GM12878 (cell line): ENCODE measurements around the gene RNF186. TPM values are rescaled to one million over a fixed set of nuclear protein-coding genes. Genes with fewer than 3 reads are reported as not detected.

Experiments used
- ATAC-seq: fragments of 200-7000 bp; cut with Tn5 transposase; 3 replicates; pipeline ENCODE4 v1.9.1; 2020; ENCODE audit warnings: mild to moderate bottlenecking, moderate library complexity
- BruUV-seq: library from RNA; stranded (reverse); fragments of 400-500 nt; replicated peaks from 2 replicates; lab custom pipeline; 2021; lab: Mats Ljungman, UMichigan
- CTCF ChIA-PET: fragments of 300-600 bp; sonication (Branson Sonifier 250); formaldehyde crosslinking; extraction: SDS; loops from one replicate; lab custom pipeline; 2021; ENCODE audit warnings: inconsistent platforms; lab: Yijun Ruan, JAX
- POLR2A ChIA-PET: fragments of 350-600 bp; formaldehyde crosslinking; extraction: SDS; loops from one replicate; lab custom pipeline; 2021; ENCODE audit warnings: inconsistent platforms; lab: Charles Lee
- RAD21 ChIA-PET: fragments of 300-600 bp; sonication (Branson Sonifier 250); formaldehyde crosslinking; loops from one replicate; lab custom pipeline; 2023; ENCODE audit warnings: antibody characterized with exemption; ENCODE audit not compliant: unreplicated experiment; lab: Charles Lee
- SMC1A ChIA-PET: fragments of 300-600 bp; sonication (Branson Sonifier 250); formaldehyde crosslinking; loops from one replicate; lab custom pipeline; 2023; ENCODE audit not compliant: unreplicated experiment, uncharacterized antibody; lab: Charles Lee
- DNase-seq: peaks from one replicate; pipeline ENCODE4 v3.0.0-alpha.2; 2011; ENCODE audit warnings: low read depth, low spot score
- FAIRE-seq: peaks from 3 replicates; lab custom pipeline; 2011; peaks lifted over from hg19 to GRCh38; lab: Jason Lieb, UNC
- H2AFZ ChIP-seq: 2 replicates; pipeline ENCODE4 v1.6.0; 2011; ENCODE audit warnings: low read depth, low read length, control low read depth; ENCODE audit not compliant: control insufficient read depth
- H3K27ac ChIP-seq: 2 replicates; pipeline ENCODE4 v1.5.1; 2011; ENCODE audit warnings: control low read depth; ENCODE audit not compliant: control insufficient read depth, insufficient read depth
- H3K27me3 ChIP-seq, 2 experiments: replicated peaks in 1 of 2; 2 replicates each; pipeline versions ENCODE4 v1.6.0 to v1.6.1; 2011; ENCODE audit warnings: low read length in 1 of 2; ENCODE audit not compliant: control insufficient read depth in 2 of 2, insufficient read depth in 2 of 2
- H3K36me3 ChIP-seq, 2 experiments: 2 replicates each; pipeline ENCODE4 v1.5.1; 2011; ENCODE audit warnings: low read length in 1 of 2; ENCODE audit not compliant: control insufficient read depth in 2 of 2, insufficient read depth in 2 of 2
- H3K4me1 ChIP-seq: 2 replicates; pipeline ENCODE4 v1.6.1; 2011; ENCODE audit warnings: mild to moderate bottlenecking, low read length, moderate library complexity, mixed read lengths; ENCODE audit not compliant: control insufficient read depth, insufficient read depth
- H3K4me2 ChIP-seq: 2 replicates; pipeline ENCODE4 v1.6.0; 2011; ENCODE audit warnings: control low read depth; ENCODE audit not compliant: control insufficient read depth, insufficient read depth
- H3K4me3 ChIP-seq: fragments of 200-600 bp; sonication (generic); 2 replicates; pipeline ENCODE4 v1.5.1; 2016
- H3K79me2 ChIP-seq: 2 replicates; pipeline ENCODE4 v1.6.0; 2011; ENCODE audit warnings: low read length; ENCODE audit not compliant: control insufficient read depth, insufficient read depth
- H3K9ac ChIP-seq: 2 replicates; pipeline ENCODE4 v1.8.0; 2011; ENCODE audit warnings: low read length, control low read depth, mixed read lengths; ENCODE audit not compliant: control insufficient read depth, insufficient read depth
- H3K9me3 ChIP-seq: replicated peaks from 3 replicates; pipeline ENCODE4 v1.5.1; 2011; ENCODE audit warnings: mild to moderate bottlenecking, low read length; ENCODE audit not compliant: control insufficient read depth, insufficient read depth
- H4K20me1 ChIP-seq: 2 replicates; pipeline ENCODE4 v1.6.0; 2011; ENCODE audit not compliant: control insufficient read depth, insufficient read depth
- DPF2 ChIP-seq: fragments of 450-650 bp; IDR thresholded peaks from 2 replicates; pipeline ENCODE4 v1.6.1; 2017; ENCODE audit warnings: mild to moderate bottlenecking
- EGR1 ChIP-seq, 2 experiments: IDR thresholded peaks; 1 replicate in 1 of 2; 2 replicates in 1 of 2; pipeline ENCODE4 v1.6.1; 2011 to 2012; ENCODE audit warnings: low read depth in 2 of 2, low read length in 2 of 2, borderline replicate concordance in 1 of 2, mild to moderate bottlenecking in 1 of 2, moderate library complexity in 1 of 2
- ELK1 ChIP-seq: IDR thresholded peaks from 2 replicates; pipeline ENCODE4 v1.6.1; 2012; ENCODE audit warnings: low read depth, low read length, improper control_type of control experiment
- ESRRA ChIP-seq: IDR thresholded peaks from 2 replicates; pipeline ENCODE4 v1.6.1; 2012; ENCODE audit warnings: mild to moderate bottlenecking, low read length, improper control_type of control experiment
- LARP7 ChIP-seq: fragments of 450-650 bp; IDR thresholded peaks from 2 replicates; pipeline ENCODE4 v1.6.1; 2017; ENCODE audit warnings: mild to moderate bottlenecking
- MTA2 ChIP-seq: fragments of 450-650 bp; IDR thresholded peaks from 2 replicates; pipeline ENCODE4 v1.6.1; 2016; ENCODE audit warnings: low read depth, mild to moderate bottlenecking, moderate library complexity
- MTA3 ChIP-seq: IDR thresholded peaks from 2 replicates; pipeline ENCODE4 v1.6.1; 2012; ENCODE audit warnings: low read length, inconsistent platforms, borderline replicate concordance
- NFYB ChIP-seq: IDR thresholded peaks from 2 replicates; pipeline ENCODE4 v1.6.1; 2011; ENCODE audit warnings: low read depth, mild to moderate bottlenecking, low read length, improper control_type of control experiment, moderate library complexity; ENCODE audit not compliant: insufficient read depth
- NR2C1 ChIP-seq: fragments of 450-650 bp; IDR thresholded peaks from 2 replicates; pipeline ENCODE4 v1.6.1; 2017; ENCODE audit warnings: antibody characterized with exemption, mild to moderate bottlenecking, moderate library complexity
- NR2F1 ChIP-seq: fragments of 450-650 bp; conservative IDR thresholded peaks from 2 replicates; pipeline ENCODE4 v1.6.1; 2017; ENCODE audit warnings: mild to moderate bottlenecking
- PML ChIP-seq: IDR thresholded peaks from 2 replicates; pipeline ENCODE4 v1.6.1; 2012; ENCODE audit warnings: low read length, inconsistent platforms
- RAD51 ChIP-seq: fragments of 450-650 bp; IDR thresholded peaks from 2 replicates; pipeline ENCODE4 v1.6.1; 2016; ENCODE audit warnings: moderate library complexity, mild to moderate bottlenecking, inconsistent platforms
- SMAD5 ChIP-seq: IDR thresholded peaks from 2 replicates; pipeline ENCODE4 v1.6.1; 2016; ENCODE audit warnings: antibody characterized with exemption, low read depth
- SMARCA5 ChIP-seq: fragments of 450-650 bp; IDR thresholded peaks from 2 replicates; pipeline ENCODE4 v1.6.1; 2017; ENCODE audit warnings: mild to moderate bottlenecking
- YY1 ChIP-seq: IDR thresholded peaks from 2 replicates; pipeline ENCODE4 v1.6.1; 2011; ENCODE audit warnings: low read depth, mild to moderate bottlenecking, low read length
- ZNF687 ChIP-seq: fragments of 450-650 bp; IDR thresholded peaks from 2 replicates; pipeline ENCODE4 v1.6.1; 2017; ENCODE audit warnings: mild to moderate bottlenecking, moderate library complexity
- WGBS: methylation state at CpG from one replicate; pipeline ENCODE4 v1.1.6; 2016; ENCODE audit warnings: low lambda C conversion rate; ENCODE audit not compliant: insufficient replicate concordance, insufficient coverage; ENCODE audit errors: missing lambda C conversion rate; 5-methylcytosine and 5-hydroxymethylcytosine counted together
- in situ Hi-C: fragments of 300-500 bp; cut with MboI; formaldehyde crosslinking; loops from 9 replicates; pipeline ENCODE4 v1.14.3; 2018; ENCODE audit warnings: mixed read lengths
- intact Hi-C: fragments of 100-400 bp; cut with micrococcal nuclease; formaldehyde crosslinking; loops from one replicate; pipeline ENCODE4 v1.14.2; 2022; ENCODE audit not compliant: unreplicated experiment
- polyA plus RNA-seq, 11 experiments: library from polyadenylated mRNA; depleted of rRNA in 4 of 11; unstranded in 6 of 11; stranded (reverse) in 5 of 11; fragments of >200 nt; fragmentation: Nextera tagmentation in 4 of 11; fragmentation: Illumina TruSeq in 1 of 11; extraction: Ambion mirVana in 4 of 11; extraction: Trizol in 1 of 11; gene quantifications; 1 replicate in 1 of 11; 2 replicates in 10 of 11; pipeline versions ENCODE4 v1.2.1 to v1.2.3, GENCODE V29; 2011 to 2016; ENCODE audit warnings: inconsistent platforms in 2 of 11, missing spikeins in 2 of 11, low read depth in 1 of 11
- total RNA-seq, 4 experiments: library from RNA; depleted of rRNA in 3 of 4; stranded (reverse); fragments of >200 nt in 3 of 4; fragmentation: Illumina TruSeq in 1 of 4; extraction: Trizol in 1 of 4; gene quantifications; 2 replicates each; pipeline versions ENCODE4 v1.2.1 to v1.2.3, GENCODE V29; 2013 to 2021
- TF ChIP-seq, protein P1 (sequence below): fragments of 450-650 bp; conservative IDR thresholded peaks from 2 replicates; pipeline ENCODE4 v1.6.1; 2017; ENCODE audit warnings: mild to moderate bottlenecking, moderate library complexity

The RNF186 gene
- total and polyA plus RNA-seq, 10 of the 15 experiments (the other 5 are each of a cell fraction or from before 2014, with no cell fraction given): not detected

DNA sequence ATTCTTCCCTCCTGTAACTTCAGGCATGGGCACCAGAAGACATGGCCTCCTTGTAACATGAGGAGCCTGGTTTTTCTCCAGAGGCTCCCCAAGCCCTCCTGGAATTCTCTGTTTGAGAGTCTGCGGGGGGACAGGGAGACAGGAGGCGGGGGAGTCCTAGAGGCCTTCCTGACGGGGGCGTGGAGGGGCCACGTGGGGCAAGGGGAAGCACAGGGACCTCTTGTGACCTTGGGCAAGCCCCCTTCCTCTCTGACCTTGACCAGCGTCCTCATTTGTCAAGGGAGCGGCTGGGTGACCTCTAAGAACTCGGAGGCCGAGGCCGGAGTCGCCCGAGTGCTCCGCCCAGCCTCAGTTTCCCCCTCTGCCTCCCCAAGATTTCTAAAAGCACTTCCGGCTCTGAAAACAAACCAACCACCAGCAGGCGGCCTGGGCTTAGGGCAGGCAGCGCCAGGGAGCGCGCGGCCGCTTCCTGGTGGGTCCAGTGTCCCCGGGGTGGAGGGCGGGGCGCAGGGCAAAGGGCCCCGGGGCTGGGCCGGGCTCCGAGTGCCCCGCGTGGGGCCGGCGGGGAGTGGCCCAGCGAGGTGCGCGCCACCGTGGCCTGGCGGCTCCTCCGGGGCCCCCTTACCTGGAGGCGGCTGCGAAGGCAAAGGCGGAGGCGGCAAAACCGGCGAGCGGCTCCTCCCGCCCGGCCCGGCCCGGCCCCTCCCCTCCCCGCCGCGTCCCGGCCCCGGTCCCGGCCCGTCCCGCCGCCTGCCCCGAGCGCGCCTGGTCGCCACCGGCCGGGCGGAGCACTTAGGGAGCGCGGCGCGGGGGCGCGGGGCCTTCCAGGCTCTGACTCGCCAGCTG lies 15.6 kb downstream of the RNF186 start, which contains the start of gene TMCO4:
TSS of gene TMCO4 (minus strand) at position 687 of the 846 bp plus-strand sequence. CDS start 19,158 bp downstream, outside the sequence.
- H4K20me1 ChIP-seq: no peaks in the 10 kb centered on the region
- H2AFZ ChIP-seq: peak within 1 kb of the TSS; percentile 92
- peak; percentile 92 for ATAC-seq
- POLR2A ChIA-PET: no interaction called here
- RAD21 ChIA-PET: no interaction called here
- H3K27ac ChIP-seq: peak within 1 kb of the TSS; percentile 84
- CTCF ChIA-PET: interaction anchor here (1.1 to 1.5 kb wide), 4 partner anchors 10 to 84 kb away, joined by 3 to 8 read pairs (median 5); no protein-coding TSS in a partner anchor
- intact Hi-C loops: no loop called here
- no peaks in the 10 kb centered on the region for H3K36me3 ChIP-seq
- H3K79me2 ChIP-seq: peaks cover 4% of the 10 kb centered on the region
- H3K27me3 ChIP-seq: no peaks in the 10 kb centered on the region
- H3K4me1 ChIP-seq: peaks cover 8% of the 10 kb centered on the region
- FAIRE-seq: no peak
- in situ Hi-C loops: no loop called here
- H3K9me3 ChIP-seq: no peaks in the 10 kb centered on the region
- no TSS peak for BruUV-seq
- no peak for DNase-seq
- WGBS: under 1% methylated on average over 20 of the region's 70 CpGs
- peak within 1 kb of the TSS; percentile 78 for H3K4me3 ChIP-seq
- SMC1A ChIA-PET: no interaction called here
- H3K4me2 ChIP-seq: peak within 1 kb of the TSS; percentile 98
- H3K9ac ChIP-seq: peak within 1 kb of the TSS; percentile 83
- TF ChIP-seq RAD51 (peak; percentile 64; the same call in 1 of the 2 replicates), YY1 (peak; percentile 6; the same call in 1 of the 2 replicates), PML (no peak), SMARCA5 (peak; percentile 21; the same call in 1 of the 2 replicates), NFYB (no peak), ESRRA (peak; percentile 82; the same call in 1 of the 2 replicates), LARP7 (0 out of 2 replicates have a peak, but pooled peaks have one; percentile 57), ZNF687 (peak; percentile 72; the same call in 1 of the 2 replicates), DPF2 (0 out of 2 replicates have a peak, but pooled peaks have one; percentile 17), ELK1 (0 out of 2 replicates have a peak, but pooled peaks have one; percentile 32), EGR1 (IDR thresholded peaks at IDR 0.05; ENCODE audit: borderline replicate concordance in 1 of 2, low read depth in 2 of 2, low read length in 2 of 2) (peak in 1 of 2 experiments; percentile 64; a peak in 1 of 3 replicates), SMAD5 (no peak), MTA3 (no peak), NR2C1 (0 out of 2 replicates have a peak, but pooled peaks have one; percentile 13), MTA2 (0 out of 2 replicates have a peak, but pooled peaks have one; percentile 12), NR2F1 (peak; percentile 91)
- TF ChIP-seq, protein P1, sequence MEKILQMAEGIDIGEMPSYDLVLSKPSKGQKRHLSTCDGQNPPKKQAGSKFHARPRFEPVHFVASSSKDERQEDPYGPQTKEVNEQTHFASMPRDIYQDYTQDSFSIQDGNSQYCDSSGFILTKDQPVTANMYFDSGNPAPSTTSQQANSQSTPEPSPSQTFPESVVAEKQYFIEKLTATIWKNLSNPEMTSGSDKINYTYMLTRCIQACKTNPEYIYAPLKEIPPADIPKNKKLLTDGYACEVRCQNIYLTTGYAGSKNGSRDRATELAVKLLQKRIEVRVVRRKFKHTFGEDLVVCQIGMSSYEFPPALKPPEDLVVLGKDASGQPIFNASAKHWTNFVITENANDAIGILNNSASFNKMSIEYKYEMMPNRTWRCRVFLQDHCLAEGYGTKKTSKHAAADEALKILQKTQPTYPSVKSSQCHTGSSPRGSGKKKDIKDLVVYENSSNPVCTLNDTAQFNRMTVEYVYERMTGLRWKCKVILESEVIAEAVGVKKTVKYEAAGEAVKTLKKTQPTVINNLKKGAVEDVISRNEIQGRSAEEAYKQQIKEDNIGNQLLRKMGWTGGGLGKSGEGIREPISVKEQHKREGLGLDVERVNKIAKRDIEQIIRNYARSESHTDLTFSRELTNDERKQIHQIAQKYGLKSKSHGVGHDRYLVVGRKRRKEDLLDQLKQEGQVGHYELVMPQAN: no peak; the same call in 1 of the 2 replicates
